Activated CD8-positive, alpha-beta memory T cell treated with anti-CD3 and anti-CD28 coated beads for 4 hours (primary cell): ENCODE data around the gene DPYSL4.

Experiments used
- DNase-seq, 2 donors: peaks; one replicate each; pipeline ENCODE4 v3.0.0-alpha.2; 2020; ENCODE audit warnings: low read depth in 2 of 2

DPYSL4 gene

DNA sequence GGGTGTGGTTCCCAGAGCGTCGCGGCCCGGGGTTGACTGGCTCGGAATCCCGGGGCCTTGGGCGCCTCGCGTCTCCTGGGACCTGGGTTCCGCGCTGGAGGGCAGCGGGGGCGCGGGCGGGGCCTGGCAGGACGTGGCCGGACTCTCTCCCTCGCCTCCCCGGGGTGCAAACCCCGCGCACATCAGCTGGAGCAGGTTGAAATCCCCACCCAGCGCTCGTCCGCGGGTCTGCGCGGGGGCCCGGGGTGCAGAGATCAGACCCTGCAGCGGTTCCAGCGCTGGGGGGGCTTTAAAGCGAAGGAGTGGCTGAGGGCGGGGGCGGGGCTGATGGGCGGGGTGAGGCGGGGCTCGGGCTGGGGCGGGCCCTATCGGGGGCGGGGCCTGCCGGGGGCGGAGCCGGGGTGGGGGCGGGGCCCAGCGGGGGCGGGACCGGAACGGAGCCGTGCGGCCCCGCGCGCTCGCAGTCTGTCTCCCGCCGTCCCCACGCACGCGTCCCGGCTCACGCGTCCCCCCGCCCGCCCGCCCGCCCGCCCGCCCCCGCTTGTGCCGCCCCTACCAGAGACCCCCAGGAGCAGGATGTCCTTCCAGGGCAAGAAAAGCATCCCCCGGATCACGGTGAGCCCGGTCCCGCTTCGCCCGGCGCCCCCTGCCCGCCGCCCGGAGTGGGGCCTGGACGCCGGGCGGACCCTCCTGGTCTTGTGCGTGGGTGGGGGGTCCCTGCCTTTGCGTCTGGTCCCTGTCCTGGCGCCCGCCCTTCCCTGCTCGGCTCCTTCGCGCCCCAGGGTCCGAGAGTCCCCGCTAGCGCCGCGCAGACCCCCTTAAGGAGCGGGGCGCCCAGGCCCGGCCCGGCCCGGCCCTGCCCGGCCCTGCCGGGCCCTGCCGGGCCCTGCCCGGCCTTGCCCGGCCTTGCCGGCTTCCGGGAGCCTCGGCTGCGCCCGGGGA lies at the start of gene DPYSL4:
TSS of gene DPYSL4 (plus strand) at position 461 of the 942 bp plus-strand sequence. CDS start at position 577, 116 bp downstream.
- DNase-seq, result no peak

DNA sequence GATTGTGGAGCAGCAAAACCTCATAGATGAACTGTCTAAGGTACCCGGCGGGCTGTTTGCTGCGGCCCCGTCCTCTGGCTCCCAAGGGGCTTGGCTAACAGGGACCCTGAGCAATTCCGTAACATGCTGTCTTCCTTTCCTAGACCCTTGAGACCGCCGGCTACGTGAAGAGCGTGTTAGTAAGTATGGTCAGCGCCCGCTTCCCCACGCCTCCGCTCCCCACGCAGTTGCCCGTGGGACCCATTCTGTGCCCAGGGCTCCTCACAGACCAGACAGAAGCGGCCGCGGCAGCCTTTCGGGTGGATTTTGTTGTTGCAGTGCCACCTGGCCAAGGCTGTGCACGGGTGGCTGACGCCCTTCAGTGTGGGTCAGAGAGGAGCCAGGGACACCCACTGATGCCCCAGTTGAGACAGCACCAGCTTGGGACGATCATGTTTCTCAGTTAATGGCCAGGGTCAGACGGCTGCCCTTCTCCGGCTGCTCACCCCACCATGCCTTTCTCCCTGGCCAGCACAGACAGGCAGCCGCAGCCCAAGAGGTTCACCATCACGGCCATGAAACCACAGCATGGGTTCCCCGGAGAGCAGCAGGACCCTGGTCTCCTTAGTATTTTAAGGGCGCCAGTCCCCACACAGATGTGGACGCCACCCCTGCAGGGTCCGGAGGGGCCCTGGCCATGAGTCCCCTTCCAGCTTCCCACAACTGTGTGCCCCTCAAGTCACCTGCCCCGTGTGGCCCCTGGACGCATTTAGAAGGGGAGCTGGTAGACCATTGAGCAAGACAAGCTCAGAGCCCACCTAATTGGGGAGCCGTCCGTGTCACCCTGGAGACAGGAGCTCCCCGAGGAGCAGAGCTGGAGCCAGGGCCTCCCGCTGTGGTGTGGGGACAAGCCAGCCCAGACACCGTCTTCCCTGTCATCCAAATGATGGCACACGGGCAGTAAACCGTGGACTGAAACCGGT lies 49.4 kb upstream of the DPYSL4 start:
- DNase-seq, result no peak

DNA sequence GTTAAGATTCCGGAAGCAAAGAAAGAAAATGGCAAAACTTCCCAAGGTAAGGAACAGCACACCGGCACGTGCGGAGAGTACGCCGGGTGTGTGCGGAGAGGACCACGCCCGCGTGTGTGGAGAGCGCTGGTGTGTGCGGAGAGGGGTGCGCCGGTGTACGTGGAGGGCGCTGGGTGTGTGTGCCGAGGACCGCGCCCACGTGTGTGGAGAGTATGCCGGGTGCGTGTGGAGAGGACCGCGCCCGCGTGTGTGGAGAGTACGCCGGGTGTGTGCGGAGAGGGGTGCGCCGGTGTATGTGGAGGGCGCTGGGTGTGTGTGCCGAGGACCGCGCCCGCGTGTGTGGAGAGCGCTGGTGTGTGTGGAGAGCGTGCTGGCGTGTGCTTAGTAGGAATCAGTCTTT lies 48.6 kb upstream of the DPYSL4 start:
- DNase-seq, result no peak

DNA sequence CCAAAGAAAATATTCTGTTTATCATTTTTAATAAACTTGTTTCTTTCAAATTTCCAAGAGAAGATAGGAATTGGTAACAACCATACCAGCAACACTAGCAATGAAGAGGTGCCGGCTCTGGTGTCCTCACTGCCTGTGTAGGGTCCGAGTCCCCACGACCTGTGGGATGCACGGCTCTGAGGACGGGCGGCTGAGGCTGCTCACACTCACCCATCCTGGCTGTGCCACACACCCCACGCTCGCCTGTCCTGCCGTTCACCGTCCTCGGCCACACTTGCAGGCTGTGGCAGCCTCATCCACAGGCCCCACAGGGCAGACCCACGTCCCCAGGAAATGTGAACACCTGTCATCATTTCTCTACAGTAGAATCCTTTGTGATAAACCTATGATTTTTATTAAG lies 48.2 kb upstream of the DPYSL4 start:
- no peak for DNase-seq

DNA sequence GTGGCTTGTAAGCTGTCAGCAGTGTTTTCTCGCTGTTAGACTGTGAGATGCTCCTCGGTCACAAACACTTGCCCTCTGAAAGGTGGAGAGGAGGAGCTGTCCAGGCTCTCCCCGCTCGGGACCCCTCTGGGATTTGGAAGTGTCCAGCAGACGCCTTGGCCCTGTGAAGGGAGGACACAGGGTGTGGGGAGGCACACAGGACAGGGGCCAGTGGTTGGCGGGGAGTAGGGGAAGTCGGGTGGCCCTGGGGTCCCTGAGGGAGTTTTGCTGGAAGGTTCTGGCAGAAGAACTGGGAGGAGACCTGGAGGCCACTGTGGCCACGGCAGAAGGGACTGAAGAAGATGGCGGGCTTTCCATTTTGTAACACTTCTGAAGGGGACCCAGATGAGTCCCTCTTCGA lies 47.2 kb upstream of the DPYSL4 start:
- no peak for DNase-seq

DNA sequence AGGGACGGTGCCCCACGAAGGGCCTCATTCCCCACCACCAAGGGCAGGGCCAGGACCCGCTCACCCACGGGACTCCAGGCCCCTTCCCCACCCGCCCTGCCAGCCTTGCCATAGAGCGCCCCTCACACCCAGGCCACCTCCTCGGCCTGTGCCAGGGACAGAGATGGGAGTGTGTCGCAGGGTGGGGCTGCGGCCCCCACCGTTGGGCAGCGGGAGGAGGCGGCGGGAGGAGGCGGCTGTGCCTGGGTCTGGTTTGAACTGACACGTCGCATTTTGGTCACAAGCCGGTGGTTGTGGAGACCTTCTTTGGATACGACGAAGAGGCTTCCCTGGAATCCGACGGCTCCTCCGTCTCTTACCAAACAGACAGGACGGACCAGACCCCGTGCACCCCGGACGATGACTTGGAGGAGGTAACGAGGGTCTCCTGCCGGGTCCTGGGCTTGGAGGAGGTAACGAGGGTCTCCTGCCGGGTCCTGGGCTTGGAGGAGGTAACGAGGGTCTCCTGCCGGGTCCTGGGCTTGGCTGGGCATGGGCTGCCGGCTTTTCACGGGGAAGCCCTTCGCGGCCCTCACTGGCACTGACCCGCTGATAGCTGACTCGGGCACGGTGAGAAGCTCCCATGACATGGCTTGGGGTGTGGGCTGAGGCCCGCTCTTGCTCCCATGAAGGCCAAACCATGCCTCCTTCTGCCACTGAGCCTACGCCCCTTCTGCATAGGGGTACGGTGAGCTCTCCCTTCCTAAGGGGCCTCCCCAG lies 46.4 kb upstream of the DPYSL4 start:
- no peak for DNase-seq

DNA sequence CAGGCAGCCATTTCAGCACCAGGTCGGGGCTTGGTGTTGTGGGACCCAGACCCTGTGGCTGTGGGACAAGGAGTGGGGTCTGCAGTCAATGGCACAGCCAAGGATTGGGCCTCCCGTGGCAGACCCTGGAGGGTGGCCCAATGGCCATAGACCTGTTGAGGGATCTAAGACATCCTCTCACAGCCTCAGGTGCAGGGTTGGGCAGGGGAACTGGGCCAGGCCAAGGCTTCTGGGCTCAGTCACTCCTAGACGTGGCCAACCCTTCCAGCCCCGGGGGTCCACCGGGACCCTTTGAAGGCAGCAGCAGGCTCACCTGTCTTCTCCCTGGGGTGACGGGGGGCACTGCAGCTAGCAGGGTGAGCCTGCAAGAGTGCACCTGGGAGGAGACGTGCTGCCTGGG lies 45.7 kb upstream of the DPYSL4 start:
- DNase-seq, result no peak

DNA sequence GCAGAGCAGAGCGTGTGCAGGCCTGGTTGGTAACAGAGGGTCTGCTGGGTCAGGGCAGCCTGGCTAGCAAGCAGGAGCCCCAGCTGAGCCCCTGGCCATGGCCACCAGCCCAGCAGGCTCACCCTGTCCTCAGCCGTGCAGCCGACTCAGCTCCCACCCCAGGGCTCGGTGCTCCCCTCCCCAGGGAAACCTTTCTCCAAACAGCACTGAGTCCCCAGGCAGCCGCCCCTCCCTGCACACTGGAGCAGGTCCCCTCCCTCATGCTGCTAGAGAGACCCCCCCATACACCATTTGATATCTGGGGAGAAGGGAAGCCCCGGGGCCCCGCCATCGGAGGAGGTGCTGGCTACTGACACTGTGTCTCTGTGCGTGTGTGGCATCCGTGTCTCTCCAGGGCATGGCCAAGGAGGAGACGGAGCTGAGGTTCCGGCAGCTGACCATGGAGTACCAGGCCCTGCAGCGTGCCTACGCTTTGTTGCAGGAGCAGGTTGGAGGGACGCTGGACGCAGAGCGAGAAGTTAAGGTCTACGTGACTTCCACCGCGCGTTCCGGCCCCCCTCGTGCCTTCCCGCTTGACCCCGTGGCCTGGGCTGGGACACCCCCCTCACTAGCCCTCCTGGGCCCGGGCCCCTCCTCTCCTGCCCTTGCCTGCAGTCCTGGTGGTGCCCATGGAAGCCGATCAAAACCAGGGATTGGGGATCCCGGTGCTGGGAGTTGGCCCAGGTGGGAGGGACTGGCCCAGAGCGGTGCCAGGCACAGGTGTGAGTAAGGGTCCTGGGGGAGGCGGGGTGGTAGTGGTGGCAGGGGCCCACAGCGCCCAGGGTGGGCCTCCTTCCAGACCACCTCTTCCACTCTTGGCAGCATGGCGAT lies 45.0 kb upstream of the DPYSL4 start:
- DNase-seq, result no peak

DNA sequence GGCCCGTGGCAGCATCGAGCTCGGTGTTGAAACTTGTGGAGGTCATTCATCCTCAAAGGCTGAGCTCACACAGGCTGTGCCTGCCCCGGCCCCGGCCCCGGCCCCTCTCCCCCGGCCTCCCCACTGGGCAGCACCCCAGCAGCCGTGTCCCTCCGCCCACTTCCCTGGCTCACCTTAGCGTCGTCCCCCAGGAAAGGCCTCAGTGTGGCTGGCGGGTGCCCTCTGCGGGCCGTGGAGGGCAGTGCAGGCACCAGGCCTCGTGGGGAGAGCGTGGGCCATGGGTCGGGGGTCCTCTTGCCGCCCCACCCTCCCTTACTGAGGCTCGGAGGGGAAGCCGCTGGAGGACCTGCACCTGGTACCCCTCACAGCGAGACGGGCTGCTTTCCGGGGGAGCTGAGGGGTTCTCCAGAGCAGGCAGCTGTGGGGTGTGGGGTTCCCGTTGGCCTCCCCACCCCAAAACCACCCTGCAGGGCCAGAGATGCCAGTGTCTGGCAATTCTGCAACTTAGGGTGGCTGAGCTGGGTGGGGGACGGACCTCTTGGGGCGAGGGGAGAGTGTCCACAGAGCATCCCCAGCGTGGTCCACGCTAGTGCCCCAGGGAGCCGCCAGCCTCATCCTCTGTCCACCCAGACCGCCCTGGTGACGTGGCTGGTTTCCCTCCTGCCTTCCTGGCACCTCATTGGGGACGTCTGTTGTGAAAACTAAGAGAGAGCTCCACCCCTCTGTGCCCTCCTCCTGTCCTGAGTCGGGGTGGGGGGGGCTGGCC lies 44.2 kb upstream of the DPYSL4 start:
- no peak for DNase-seq

DNA sequence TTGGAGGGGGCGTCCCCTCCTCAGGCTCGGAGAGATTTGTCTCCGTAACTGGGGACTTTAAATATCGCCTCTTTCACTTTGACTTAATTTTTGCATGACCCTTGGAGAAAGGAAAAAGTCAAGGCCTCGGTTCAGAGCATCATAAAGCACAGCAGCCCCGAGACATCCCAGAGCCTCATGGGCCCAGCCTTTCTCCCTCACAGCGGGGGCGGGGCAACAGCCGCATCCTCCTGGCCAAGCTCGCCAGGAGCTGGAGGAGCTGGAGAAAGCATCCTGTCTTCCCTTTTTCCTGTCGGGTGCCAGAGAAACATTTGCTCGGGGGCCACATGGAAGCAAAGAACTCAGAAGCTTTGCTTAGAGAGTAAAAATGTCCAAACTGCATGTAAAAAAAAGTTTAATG lies 43.6 kb upstream of the DPYSL4 start:
- DNase-seq, result no peak

DNA sequence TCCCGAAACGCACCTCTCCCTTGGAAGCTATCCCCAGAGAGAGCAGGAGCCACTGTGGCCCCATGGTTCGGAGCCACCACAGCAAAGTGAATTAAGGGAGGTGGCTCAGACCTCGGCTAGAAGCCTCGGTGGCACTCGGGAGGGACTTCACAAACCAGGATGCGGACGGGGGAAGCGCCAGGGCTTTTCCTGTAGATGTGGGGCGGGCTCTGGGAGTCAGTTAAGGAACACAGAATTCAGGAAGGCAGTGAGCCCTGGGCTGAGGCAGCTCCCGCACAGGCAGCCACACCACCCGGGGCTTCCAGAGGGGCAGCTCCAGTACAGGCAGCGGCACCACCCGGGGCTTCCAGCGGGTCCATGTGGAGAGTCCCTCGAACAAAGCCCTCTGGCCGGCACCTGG lies 42.7 kb upstream of the DPYSL4 start:
- DNase-seq, result no peak

DNA sequence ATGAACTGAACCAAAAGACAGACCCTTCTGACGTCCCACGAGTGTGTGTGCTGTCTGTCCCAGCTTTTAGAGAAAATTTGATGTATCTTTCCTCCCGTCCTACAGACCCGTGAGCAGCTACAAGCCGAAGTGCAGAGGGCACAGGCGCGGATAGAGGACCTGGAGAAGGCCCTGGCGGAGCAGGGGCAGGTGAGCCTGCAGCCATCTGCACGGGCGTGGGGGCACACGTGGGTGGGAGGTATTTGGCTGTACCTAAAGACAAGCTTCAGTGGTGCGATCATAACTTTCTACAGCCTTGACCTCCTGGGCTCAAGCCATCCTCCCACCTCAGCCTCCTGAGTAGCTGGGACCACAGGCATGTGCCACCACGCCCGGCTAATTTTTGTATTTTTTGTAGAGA lies 41.7 kb upstream of the DPYSL4 start:
- DNase-seq, result no peak

DNA sequence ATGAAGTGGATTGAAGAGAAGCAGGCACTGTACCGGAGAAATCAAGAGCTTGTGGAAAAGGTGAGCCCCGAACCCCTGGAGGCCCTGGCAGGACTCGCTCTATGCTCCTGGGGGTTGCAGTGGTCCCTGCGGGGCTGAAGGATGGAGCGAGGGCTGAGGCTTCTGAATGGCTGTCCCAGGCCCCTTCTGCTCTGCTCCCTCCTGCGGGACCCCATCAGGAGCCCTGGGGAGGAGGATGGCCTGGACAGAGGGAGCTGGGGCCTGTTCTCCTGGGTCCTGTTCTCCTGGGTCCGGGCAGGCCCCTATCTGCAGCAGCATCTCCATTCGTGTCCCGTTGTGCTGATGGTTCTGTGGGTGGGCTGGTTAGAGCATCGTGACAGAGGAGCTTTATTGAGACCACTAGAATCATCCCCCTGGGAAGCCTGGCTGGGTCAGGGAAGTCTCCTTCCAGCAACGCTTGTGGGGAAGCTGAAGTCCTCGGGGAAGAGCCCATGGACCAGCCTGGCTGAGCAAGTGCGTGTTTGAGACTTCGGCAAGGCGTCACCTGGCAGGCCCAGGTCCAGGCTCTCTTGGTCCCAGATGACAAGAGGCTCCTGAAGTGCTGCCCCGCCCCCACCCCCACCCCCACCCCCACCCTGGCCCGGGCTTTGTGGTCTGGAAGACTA lies 41.1 kb upstream of the DPYSL4 start:
- DNase-seq, result no peak

DNA sequence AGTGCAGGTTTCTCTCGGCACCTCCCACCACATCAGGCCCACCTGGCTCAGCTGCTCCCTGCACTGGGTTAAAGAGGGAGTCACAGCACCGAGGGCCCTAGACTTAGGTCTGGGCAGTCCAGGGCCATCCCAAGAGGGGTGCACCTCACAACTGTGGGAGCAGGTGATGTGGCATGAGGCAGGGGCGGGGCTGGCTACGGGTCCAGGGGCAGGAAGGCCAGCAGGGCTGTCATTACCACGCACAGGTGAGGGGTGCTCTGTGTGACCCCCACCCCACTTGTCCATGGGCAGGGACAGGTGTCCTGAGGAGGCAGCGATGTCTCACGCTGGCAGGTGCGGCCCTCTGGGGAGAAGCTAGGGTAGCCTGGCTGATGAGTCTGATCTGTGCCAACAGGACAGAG lies 40.5 kb upstream of the DPYSL4 start:
- no peak for DNase-seq

DNA sequence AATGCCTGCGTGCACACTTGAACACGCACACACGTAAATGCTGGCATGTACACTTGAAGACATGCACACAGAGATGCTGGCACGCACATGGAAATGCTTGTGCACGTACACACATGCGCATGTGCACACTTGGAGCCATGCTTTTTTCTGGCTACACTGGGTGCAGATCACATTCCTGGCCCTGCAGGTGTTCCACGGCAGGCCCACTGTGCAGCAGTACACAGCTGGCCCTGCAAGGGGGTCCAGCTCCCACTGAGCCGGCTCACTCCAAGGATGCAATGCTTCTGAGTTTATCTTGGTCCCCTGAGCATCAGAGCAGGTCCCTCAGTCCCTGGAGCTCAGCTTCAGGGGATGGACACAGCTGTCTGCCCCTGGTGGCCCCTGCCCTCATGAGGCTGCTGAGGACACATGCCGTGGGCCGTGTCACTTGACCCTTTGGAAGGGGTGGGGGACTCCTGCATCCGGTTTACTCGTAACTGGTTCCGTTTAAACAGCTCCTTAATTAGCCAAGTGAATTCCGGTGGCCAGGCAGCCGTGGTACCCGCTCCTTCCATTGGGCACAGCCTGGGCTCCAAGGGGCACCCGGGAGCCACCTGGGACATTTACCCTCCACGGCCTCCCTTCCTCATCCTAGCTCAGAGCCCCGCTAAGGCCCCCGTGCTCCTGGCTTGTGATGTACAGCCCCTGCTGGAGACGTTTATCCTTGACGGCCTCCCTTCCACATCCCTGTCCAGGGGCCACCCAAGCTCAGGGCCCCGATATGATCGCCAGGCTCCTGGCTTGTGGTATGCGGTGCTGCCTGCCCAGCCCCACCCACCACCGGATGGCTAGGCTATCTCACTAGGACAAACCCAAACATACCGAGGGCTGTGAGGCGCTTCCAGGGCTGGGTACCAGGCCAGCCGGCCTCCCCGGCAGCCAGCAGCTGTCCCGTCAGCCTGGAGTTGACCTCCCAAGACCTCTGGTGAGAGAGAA lies 39.5 kb upstream of the DPYSL4 start:
- DNase-seq, result no peak

DNA sequence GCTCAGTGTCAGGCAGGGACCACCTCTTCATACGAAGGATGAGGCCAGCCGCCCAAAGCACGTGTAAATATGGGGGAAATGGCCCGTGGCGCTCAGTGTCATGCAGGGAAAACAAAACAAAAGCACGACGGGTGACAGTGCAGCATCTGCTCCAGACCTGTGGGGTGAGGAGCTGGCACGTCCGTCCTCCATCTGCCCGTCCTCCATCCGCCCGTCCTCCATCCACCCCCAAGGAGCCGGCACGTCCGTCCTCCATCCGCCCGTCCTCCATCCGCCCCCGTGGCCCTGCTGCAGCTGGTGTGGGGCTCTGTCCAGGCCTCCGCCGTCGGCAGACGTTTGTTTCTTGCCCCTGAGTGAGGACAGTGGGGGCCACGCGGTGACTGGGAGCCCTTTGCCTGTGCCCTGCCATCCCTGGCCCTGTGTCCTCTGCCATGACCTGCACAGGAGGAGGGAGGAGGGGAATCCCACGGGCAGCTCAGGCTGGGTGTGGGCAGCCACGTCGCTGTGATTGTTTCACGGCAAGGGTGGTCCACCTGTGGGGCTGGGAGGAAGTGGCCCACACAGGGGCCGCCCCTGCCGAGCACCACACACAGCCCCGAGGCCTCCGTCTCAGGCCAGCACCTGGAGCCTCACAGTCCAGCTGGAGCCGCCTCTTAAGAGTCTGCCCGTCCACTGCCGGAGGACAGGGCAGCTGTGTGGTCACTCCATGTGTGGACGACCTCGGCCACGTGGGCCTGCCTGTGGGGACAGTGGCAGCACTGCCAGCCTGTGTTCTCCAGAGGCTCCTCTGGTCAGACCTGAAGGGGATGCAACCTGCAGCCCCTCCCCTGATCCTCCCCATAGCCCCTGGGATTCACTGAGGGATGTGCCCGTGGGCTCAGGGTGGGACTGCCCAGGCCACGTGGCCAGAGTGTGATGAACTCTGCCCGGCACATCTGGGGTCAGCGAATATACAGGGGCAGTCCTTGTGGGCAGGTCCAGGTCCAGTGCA lies 38.2 kb upstream of the DPYSL4 start:
- no peak for DNase-seq

DNA sequence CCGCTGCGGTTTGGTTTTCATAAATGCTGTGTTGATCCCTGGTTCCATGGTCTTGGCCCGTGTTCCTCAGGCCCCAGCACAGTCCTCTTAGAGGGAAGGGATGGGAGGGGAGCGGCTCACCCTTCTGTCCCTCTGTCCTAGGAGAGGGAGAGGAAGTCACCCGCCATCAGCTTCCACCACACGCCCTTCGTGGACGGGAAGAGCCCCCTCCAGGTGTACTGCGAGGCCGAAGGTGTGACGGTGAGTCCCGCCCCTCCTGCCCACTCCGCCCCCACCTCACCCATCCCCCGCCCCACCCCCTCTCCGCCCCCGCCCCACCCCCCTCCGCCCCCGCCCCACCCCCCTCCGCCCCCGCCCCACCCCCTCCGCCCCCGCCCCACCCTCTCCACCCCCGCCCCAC lies 37.5 kb upstream of the DPYSL4 start:
- DNase-seq, result no peak
